ENCODE data around the gene TRIM40. TPM values are rescaled to one million over a fixed set of nuclear protein-coding genes. Genes with fewer than 3 reads are reported as not detected.

Gene TRIM40
- polyA plus RNA-seq, 2 donors: 0.02 TPM; not detected in 1

DNA sequence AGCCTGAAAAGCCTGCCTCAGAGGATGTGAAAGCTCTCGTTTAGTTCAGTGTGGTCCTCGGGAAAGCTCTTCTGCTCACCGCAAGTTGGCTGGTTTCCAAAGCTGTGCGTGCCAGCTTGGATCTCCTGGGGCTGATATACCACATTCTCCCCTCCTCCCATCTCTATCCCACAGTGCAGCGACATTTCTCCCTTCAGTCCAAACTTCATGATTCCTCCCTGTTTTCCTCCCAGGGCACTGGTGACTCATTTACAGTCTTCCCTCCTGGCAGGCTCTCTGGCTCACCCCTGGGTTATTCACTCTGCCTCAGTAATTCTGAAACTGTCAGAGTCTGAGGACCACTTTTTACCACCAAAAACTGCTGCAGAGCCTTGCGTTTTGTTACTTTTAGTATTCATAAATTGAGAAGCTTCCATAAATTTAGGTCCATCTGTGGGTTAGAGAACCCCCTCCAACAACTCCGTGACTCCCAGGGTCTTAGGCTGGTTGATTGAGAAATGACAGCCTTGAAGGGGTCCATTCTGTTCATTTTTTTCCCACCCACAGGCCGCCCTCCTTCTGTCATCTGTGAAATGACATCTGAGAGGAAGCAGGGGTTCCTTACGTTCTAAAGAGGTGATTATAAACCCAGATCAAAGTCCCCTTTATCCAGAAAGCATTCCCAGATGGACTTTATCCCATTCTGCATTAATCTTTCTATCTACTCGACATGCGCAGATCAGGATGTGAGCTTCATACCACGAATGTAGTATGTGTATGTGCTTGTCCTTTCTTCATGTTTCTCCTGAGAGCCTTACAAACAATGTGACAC is 19.0 kb downstream of the TRIM40 start:
- Histone ChIP-seq H3K27me3 (ENCODE audit: control insufficient read depth in 1 of 2, insufficient read depth in 2 of 2, low read length in 2 of 2) (no peaks in the 10 kb centered on the region), H3K27ac (ENCODE audit: low read depth in 2 of 2, low read length in 1 of 2) (no peak overlapping the region), H3K9me3 (ENCODE audit: control insufficient read depth in 2 of 2, insufficient read depth in 1 of 2, low read depth in 1 of 2, low read length in 1 of 2) (no peaks in the 10 kb centered on the region), H3K36me3 (ENCODE audit: control insufficient read depth in 2 of 2, insufficient read depth in 2 of 2, low read length in 1 of 2) (no peaks in the 10 kb centered on the region), H3K4me3 (ENCODE audit: low read depth in 1 of 2, low read length in 2 of 2) (no peak overlapping the region), H3K4me1 (ENCODE audit: control insufficient read depth in 2 of 2, insufficient read depth in 2 of 2, low read length in 1 of 2) (no peaks in the 10 kb centered on the region)
- WGBS, 2 donors: 50 to 58% methylated on average over 12 of the region's 12 CpGs

DNA sequence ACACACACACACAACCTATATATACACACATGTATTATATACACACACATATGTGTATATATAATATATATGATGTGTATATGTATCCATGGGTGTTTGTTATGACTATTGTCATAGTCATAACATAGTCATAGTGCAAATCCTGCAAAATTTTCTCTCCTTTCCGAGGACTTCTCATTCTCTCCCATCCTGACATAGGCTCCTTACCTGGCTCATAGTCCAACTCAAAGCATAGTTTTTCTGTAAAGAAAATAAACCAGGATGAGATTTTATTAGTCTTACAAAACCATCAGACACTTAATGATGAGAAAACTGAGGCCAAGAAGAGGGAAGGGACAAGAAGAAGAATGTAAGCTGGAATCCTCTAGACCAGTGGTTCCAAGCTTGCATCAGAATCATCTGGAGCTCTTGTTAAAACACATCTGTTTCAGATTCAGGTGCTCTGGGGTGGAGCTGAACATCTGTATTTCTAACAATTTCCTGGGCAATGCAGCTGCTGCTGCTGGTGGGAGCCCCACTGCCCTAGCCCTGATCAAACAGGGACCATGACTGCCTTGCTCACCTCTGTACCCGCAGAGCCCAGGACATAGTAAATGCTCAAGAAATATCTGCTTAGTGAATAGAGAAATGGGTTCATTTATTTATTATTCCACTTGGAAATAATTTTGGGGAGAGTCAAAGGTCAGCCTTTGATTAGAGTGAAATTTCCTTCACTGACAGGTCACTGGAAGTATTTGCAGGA is 19.8 kb downstream of the TRIM40 start:
- Histone ChIP-seq H3K4me1 (ENCODE audit: control insufficient read depth in 2 of 2, insufficient read depth in 2 of 2, low read length in 1 of 2) (no peaks in the 10 kb centered on the region), H3K4me3 (ENCODE audit: low read depth in 1 of 2, low read length in 2 of 2) (no peak overlapping the region), H3K9me3 (ENCODE audit: control insufficient read depth in 2 of 2, insufficient read depth in 1 of 2, low read depth in 1 of 2, low read length in 1 of 2) (no peaks in the 10 kb centered on the region), H3K27me3 (ENCODE audit: control insufficient read depth in 1 of 2, insufficient read depth in 2 of 2, low read length in 2 of 2) (no peaks in the 10 kb centered on the region), H3K27ac (ENCODE audit: low read depth in 2 of 2, low read length in 1 of 2) (no peak overlapping the region), H3K36me3 (ENCODE audit: control insufficient read depth in 2 of 2, insufficient read depth in 2 of 2, low read length in 1 of 2) (no peaks in the 10 kb centered on the region)
- 83 to 86% methylated on average over 2 of the region's 2 CpGs for WGBS, 2 donors

- 15 to 16% methylated on average over 4 of the region's 4 CpGs for WGBS, 2 donors
- Histone ChIP-seq H3K27ac (ENCODE audit: low read depth in 2 of 2, low read length in 1 of 2) (no peak overlapping the region), H3K27me3 (ENCODE audit: control insufficient read depth in 1 of 2, insufficient read depth in 2 of 2, low read length in 2 of 2) (no peaks in the 10 kb centered on the region), H3K4me1 (ENCODE audit: control insufficient read depth in 2 of 2, insufficient read depth in 2 of 2, low read length in 1 of 2) (no peaks in the 10 kb centered on the region), H3K36me3 (ENCODE audit: control insufficient read depth in 2 of 2, insufficient read depth in 2 of 2, low read length in 1 of 2) (no peaks in the 10 kb centered on the region), H3K4me3 (ENCODE audit: low read depth in 1 of 2, low read length in 2 of 2) (no peak overlapping the region), H3K9me3 (ENCODE audit: control insufficient read depth in 2 of 2, insufficient read depth in 1 of 2, low read depth in 1 of 2, low read length in 1 of 2) (no peaks in the 10 kb centered on the region)
Measured at GRCh38 chr6:30156262-30156599, 20.3 kb downstream of the TRIM40 start.

GRCh38 chr6:30156774-30157173 is 20.8 kb downstream of the TRIM40 start:
- WGBS, 2 donors: 78 to 90% methylated on average over 9 of the region's 9 CpGs
- H3K36me3 ChIP-seq (ENCODE audit: control insufficient read depth in 2 of 2, insufficient read depth in 2 of 2, low read length in 1 of 2): no peaks in the 10 kb centered on the region
- H3K27ac ChIP-seq (ENCODE audit: low read depth in 2 of 2, low read length in 1 of 2): no peak overlapping the region
- H3K4me3 ChIP-seq (ENCODE audit: low read depth in 1 of 2, low read length in 2 of 2): no peak overlapping the region
- H3K4me1 ChIP-seq (ENCODE audit: control insufficient read depth in 2 of 2, insufficient read depth in 2 of 2, low read length in 1 of 2): no peaks in the 10 kb centered on the region
- H3K9me3 ChIP-seq (ENCODE audit: control insufficient read depth in 2 of 2, insufficient read depth in 1 of 2, low read depth in 1 of 2, low read length in 1 of 2): no peaks in the 10 kb centered on the region
- no peaks in the 10 kb centered on the region for H3K27me3 ChIP-seq (ENCODE audit: control insufficient read depth in 1 of 2, insufficient read depth in 2 of 2, low read length in 2 of 2)

DNA sequence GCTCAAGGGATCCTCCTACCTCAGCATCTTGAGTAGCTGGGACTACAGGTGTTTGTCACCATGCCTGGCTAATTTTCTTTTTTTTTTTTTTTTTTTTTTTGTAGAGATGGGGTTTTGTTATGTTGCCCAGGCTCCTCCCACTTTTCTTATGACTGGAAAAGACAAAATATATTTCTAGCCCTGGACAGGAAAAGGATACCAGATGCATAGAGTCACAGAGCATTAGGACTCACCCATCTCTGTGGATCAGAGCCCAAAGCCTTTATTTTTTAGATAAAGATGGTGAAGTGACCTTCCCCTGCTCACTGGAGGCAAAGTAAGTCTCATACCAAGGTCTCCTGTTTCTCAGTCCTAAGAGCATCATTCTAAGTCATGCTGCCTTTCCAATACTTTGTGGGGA is 21.6 kb downstream of the TRIM40 start:
- Histone ChIP-seq H3K9me3 (ENCODE audit: control insufficient read depth in 2 of 2, insufficient read depth in 1 of 2, low read depth in 1 of 2, low read length in 1 of 2) (no peaks in the 10 kb centered on the region), H3K36me3 (ENCODE audit: control insufficient read depth in 2 of 2, insufficient read depth in 2 of 2, low read length in 1 of 2) (no peaks in the 10 kb centered on the region), H3K27ac (ENCODE audit: low read depth in 2 of 2, low read length in 1 of 2) (no peak overlapping the region), H3K27me3 (ENCODE audit: control insufficient read depth in 1 of 2, insufficient read depth in 2 of 2, low read length in 2 of 2) (no peaks in the 10 kb centered on the region), H3K4me1 (ENCODE audit: control insufficient read depth in 2 of 2, insufficient read depth in 2 of 2, low read length in 1 of 2) (no peaks in the 10 kb centered on the region), H3K4me3 (ENCODE audit: low read depth in 1 of 2, low read length in 2 of 2) (no peak overlapping the region)

DNA sequence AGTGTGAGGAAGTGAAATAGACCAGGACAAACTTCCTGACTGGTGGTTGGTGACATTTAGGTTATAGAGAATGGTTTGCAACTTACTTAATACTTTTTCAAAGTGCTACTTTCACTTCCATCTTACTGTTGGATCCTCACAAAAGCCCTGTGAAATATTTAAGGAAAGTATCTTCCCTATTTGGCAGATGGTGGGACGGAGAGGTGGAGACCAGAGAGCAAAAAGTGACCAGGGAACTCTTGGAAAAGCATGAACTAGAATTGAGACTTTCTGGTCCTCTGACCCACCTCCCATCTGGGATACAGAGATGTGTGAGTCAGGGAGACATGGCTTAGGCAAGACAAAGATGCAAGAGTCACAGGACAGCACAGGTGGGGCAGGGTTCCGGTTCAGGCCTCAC is 22.1 kb downstream of the TRIM40 start:
- H3K4me3 ChIP-seq (ENCODE audit: low read depth in 1 of 2, low read length in 2 of 2): no peak overlapping the region
- H3K27ac ChIP-seq (ENCODE audit: low read depth in 2 of 2, low read length in 1 of 2): no peak overlapping the region

DNA sequence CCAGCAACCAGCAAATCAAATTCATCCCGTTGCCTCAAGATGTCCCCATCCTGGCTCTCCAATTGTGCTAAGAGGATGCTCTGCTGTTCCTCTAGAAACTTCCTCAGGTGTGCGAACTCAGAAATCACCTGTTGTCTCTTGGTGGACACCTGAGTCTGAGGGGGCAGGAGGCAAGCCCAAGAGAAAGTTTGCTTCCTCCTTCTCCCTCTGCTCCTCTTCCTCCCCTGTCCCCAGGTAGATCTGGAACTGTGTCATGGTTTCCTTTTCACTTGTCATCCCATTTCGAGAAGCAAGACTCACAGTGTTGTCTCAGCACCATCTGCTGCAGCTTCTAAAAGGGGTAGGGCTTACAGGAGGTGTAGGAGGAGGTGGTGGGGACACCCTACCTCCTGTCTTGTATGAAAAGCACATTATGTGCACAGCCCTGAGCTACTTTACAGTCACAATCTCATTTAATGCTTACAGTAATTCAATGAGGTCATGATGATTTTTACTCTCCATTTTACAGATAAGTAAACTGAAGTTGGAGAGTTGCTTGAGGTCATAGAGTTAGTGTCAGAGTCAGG is 22.6 kb downstream of the TRIM40 start:
- H3K27me3 ChIP-seq (ENCODE audit: control insufficient read depth in 1 of 2, insufficient read depth in 2 of 2, low read length in 2 of 2): no peaks in the 10 kb centered on the region
- H3K4me3 ChIP-seq (ENCODE audit: low read depth in 1 of 2, low read length in 2 of 2): no peak overlapping the region
- H3K4me1 ChIP-seq (ENCODE audit: control insufficient read depth in 2 of 2, insufficient read depth in 2 of 2, low read length in 1 of 2): no peaks in the 10 kb centered on the region
- H3K27ac ChIP-seq (ENCODE audit: low read depth in 2 of 2, low read length in 1 of 2): no peak overlapping the region
- no peaks in the 10 kb centered on the region for H3K9me3 ChIP-seq (ENCODE audit: control insufficient read depth in 2 of 2, insufficient read depth in 1 of 2, low read depth in 1 of 2, low read length in 1 of 2)
- H3K36me3 ChIP-seq (ENCODE audit: control insufficient read depth in 2 of 2, insufficient read depth in 2 of 2, low read length in 1 of 2): no peaks in the 10 kb centered on the region
- WGBS, 2 donors: 61 to 75% methylated on average over 3 of the region's 3 CpGs

More for the DNA sequence above, 22.1 kb downstream of the TRIM40 start:
- WGBS, 2 donors: 78 to 84% methylated on average over 2 of the region's 2 CpGs
- Histone ChIP-seq H3K4me1 (ENCODE audit: control insufficient read depth in 2 of 2, insufficient read depth in 2 of 2, low read length in 1 of 2) (no peaks in the 10 kb centered on the region), H3K36me3 (ENCODE audit: control insufficient read depth in 2 of 2, insufficient read depth in 2 of 2, low read length in 1 of 2) (no peaks in the 10 kb centered on the region), H3K9me3 (ENCODE audit: control insufficient read depth in 2 of 2, insufficient read depth in 1 of 2, low read depth in 1 of 2, low read length in 1 of 2) (no peaks in the 10 kb centered on the region), H3K27me3 (ENCODE audit: control insufficient read depth in 1 of 2, insufficient read depth in 2 of 2, low read length in 2 of 2) (no peaks in the 10 kb centered on the region)

GRCh38 chr6:30160008-30160784 is 24.3 kb downstream of the TRIM40 start:
- H3K4me1 ChIP-seq (ENCODE audit: control insufficient read depth in 2 of 2, insufficient read depth in 2 of 2, low read length in 1 of 2): no peaks in the 10 kb centered on the region
- H3K4me3 ChIP-seq (ENCODE audit: low read depth in 1 of 2, low read length in 2 of 2): no peak overlapping the region
- H3K36me3 ChIP-seq (ENCODE audit: control insufficient read depth in 2 of 2, insufficient read depth in 2 of 2, low read length in 1 of 2): no peaks in the 10 kb centered on the region
- no peaks in the 10 kb centered on the region for H3K9me3 ChIP-seq (ENCODE audit: control insufficient read depth in 2 of 2, insufficient read depth in 1 of 2, low read depth in 1 of 2, low read length in 1 of 2)
- WGBS, 2 donors: 88 to 89% methylated on average over 17 of the region's 17 CpGs
- H3K27me3 ChIP-seq (ENCODE audit: control insufficient read depth in 1 of 2, insufficient read depth in 2 of 2, low read length in 2 of 2): no peaks in the 10 kb centered on the region
- H3K27ac ChIP-seq (ENCODE audit: low read depth in 2 of 2, low read length in 1 of 2): no peak overlapping the region

GRCh38 chr6:30160785-30161531 is 25.0 kb downstream of the TRIM40 start, which contains the start of gene TRIM10:
TSS of gene TRIM10 (minus strand) at chr6:30161211. CDS start at chr6:30160858, 353 bp downstream.
- no peaks in the 10 kb centered on the region for H3K9me3 ChIP-seq (ENCODE audit: control insufficient read depth in 2 of 2, insufficient read depth in 1 of 2, low read depth in 1 of 2, low read length in 1 of 2)
- H3K27ac ChIP-seq (ENCODE audit: low read depth in 2 of 2, low read length in 1 of 2): no peak within 1 kb of the TSS
- no peaks in the 10 kb centered on the region for H3K36me3 ChIP-seq (ENCODE audit: control insufficient read depth in 2 of 2, insufficient read depth in 2 of 2, low read length in 1 of 2)
- WGBS, 2 donors: 72 to 79% methylated on average over 4 of the region's 4 CpGs
- no peaks in the 10 kb centered on the region for H3K27me3 ChIP-seq (ENCODE audit: control insufficient read depth in 1 of 2, insufficient read depth in 2 of 2, low read length in 2 of 2)
- no peak within 1 kb of the TSS for H3K4me3 ChIP-seq (ENCODE audit: low read depth in 1 of 2, low read length in 2 of 2)
- no peaks in the 10 kb centered on the region for H3K4me1 ChIP-seq (ENCODE audit: control insufficient read depth in 2 of 2, insufficient read depth in 2 of 2, low read length in 1 of 2)
